RWPE1 (cell line): ENCODE measurements around the gene IGLL5.

Source experiments
- CTCF ChIA-PET: fragments of 350-600 bp; sonication (Branson Sonifier 250); formaldehyde crosslinking; extraction: SDS; loops from one replicate; lab custom pipeline; 2021; lab: Yijun Ruan, JAX
- POLR2A ChIA-PET: fragments of 400-600 bp; formaldehyde crosslinking; extraction: SDS; loops from one replicate; lab custom pipeline; 2020; ENCODE audit warnings: antibody characterized with exemption; ENCODE audit not compliant: low non-redundant PET; lab: Yijun Ruan, JAX
- DNase-seq: peaks from one replicate; pipeline ENCODE4 v3.0.0; 2012; ENCODE audit warnings: low spot score
- H3K27ac ChIP-seq: fragments of 450-650 bp; 2 replicates; pipeline ENCODE4 v1.5.1; 2017
- CTCF ChIP-seq: fragments of 450-650 bp; conservative IDR thresholded peaks from 2 replicates; pipeline ENCODE4 v1.5.1; 2017; ENCODE audit warnings: low read depth, mild to moderate bottlenecking

IGLL5 gene

DNA sequence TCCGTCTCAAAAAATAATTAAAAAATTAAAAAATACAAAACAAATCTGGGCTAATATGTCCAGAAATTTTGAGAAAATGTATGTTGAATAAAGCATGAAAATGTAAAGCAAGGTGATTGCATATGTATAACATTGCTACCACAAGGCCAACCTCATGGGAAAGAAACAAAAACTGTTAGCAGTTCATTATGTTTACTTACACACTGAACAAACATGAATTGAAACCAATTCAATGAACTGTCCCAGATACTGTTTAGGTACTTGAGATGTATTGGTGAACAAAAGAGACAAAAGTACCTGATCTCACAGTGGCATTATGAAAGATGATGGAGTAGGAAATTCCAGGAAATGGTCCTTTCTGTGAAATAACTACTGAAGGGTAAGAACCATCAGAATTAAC lies 43.8 kb upstream of the IGLL5 start:
- no peak overlapping the region for H3K27ac ChIP-seq
- CTCF ChIA-PET = no interaction called here
- no peak for TF ChIP-seq CTCF
- no peak for DNase-seq
- POLR2A ChIA-PET = no interaction called here

DNA sequence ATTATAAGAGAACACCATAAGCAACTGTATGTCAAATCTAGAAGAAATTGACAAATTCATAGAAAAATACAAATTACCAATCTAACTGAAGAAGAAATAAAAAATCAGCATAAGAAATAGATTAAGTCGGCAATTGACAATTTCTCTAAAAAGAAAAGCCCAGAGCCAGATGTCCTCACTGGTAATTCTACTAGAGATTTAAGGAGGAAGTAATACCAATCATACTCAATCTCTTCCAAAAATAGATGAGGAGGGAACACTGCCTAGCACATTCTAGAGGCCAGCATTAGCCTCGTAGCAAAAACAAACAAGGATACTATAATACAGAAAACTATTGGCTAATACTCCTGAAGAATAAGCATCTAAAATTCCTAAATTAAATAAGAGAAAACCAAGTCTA lies 40.4 kb upstream of the IGLL5 start:
- TF ChIP-seq CTCF = no peak
- no peak overlapping the region for H3K27ac ChIP-seq
- no peak for DNase-seq
- ChIA-PET CTCF (interaction anchor here (0.6 to 2.5 kb wide), 5 partner anchors 37 to 217 kb away, joined by 3 to 16 read pairs (median 3); no protein-coding TSS in a partner anchor), POLR2A (no interaction called here)

DNA sequence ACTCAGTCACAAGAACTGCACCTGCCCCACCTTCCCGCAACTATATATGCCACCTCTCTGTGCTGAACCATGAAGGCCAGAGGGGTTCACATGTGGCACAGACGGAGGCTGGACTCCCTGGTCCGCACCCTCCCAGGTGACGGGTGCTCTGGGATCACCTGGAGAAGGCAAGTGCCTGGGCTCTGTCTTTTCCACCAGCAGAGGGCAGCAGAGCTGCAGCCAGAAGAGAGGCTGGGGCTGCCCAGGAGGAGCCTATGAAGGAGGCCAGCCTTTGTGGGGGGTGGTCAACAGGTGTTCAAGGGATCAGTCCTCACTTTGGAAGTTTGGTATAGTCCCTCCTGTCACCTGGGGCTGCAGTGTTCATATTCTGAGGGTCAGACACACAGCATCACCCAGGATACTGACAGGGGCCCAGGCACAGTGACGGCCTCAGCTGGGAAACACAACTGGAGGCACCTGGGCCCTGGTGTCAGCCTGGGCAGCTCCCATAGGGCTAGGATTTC lies 39.2 kb upstream of the IGLL5 start:
- H3K27ac ChIP-seq = no peak overlapping the region
- peak; percentile 90 for TF ChIP-seq CTCF
- CTCF ChIA-PET = interaction anchor here (0.6 to 2.5 kb wide), 8 partner anchors 12 to 426 kb away, joined by 3 to 16 read pairs (median 4); no protein-coding TSS in a partner anchor
- POLR2A ChIA-PET = no interaction called here
- DNase-seq = peak; percentile 24

DNA sequence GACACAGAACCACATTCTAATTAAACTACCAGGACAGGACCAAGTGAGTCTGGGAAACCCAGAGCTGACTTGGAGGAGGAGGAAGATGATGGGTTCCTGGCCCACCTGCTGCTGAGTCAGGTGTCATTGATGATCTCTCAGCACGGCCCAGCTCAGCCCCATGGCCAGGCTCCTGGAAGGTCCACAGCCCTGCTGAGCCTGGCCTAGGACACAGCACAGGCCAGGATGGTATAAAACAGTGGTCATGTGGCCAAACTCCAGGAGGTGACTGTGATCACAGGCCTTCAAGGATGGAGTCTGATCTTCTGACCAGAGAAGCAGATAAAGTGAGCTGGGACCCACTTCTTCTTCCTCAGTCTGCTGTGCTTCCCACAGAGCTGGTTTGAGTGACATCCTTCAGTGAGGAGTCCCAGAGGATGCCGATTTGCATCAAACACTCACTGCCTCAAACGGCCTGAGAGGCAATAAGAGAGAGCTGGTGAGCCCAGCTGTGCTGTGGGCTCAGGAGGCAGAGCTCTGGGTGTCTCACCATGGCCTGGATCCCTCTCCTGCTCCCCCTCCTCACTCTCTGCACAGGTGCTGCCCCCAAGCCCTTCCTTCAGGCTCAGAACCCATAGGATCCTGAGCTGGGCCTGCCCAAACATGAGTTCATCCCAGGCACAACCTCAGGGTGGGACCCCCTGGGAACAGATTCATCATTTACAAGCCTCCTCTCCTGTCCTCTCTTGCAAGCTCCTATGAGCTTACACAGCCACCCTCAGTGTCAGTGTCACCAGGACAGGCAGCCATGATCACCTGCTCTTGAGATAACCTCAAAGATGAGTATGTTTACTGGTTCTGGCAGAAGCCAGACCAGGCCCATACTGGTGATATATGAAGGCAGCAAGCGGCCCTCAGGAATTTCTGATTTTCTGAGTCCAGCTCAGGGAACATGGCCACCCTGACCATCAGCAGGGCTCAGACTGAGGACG lies 37.7 kb upstream of the IGLL5 start:
- no peak overlapping the region for H3K27ac ChIP-seq
- DNase-seq = no peak
- ChIA-PET POLR2A (no interaction called here), CTCF (interaction anchor here (0.6 to 2.3 kb wide), 2 partner anchors 106 to 386 kb away, joined by 4 to 16 read pairs; no protein-coding TSS in a partner anchor)
- no peak for TF ChIP-seq CTCF

GRCh38 chr22:22851969-22852368 lies 35.6 kb upstream of the IGLL5 start:
- TF ChIP-seq CTCF = no peak
- CTCF ChIA-PET = no interaction called here
- no peak for DNase-seq
- POLR2A ChIA-PET = no interaction called here
- H3K27ac ChIP-seq = no peak overlapping the region

DNA sequence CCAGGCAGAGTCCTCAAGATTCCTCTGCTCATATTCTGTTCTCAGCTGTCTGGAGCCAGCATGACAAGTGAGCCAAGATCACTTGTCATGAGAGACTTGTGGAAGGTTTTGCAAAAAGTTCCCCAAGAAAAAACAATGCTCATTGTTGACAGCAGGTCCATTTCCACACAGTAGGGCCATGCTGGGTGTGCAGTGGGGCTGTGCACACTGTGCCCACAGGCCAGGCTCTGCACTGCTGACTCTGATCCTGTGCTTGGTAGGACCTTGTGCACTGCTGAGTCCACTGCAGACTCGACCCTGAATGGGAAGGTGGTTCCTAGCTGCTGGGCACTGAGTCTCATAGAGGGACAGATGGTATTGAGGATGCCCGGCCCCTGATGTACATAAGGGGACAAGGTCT lies 33.9 kb upstream of the IGLL5 start:
- no peak overlapping the region for H3K27ac ChIP-seq
- no peak for TF ChIP-seq CTCF
- ChIA-PET CTCF (no interaction called here), POLR2A (no interaction called here)
- DNase-seq = no peak
